ENCODE measurements around the gene LRRC9. TPM values are rescaled to one million over a fixed set of nuclear protein-coding genes. Genes with fewer than 3 reads are reported as not detected.

Gene LRRC9
- polyA plus RNA-seq, 1 of the 3 experiments (the other 2 are of a cell fraction): not detected

GRCh38 chr14:60051721-60052221 lies 131.8 kb downstream of the LRRC9 start:
- Histone ChIP-seq H4K20me1 (ENCODE audit: insufficient read depth) (no peaks in the 10 kb centered on the region), H3K36me3 (replicated peaks in 1 of 2; ENCODE audit: control insufficient read depth in 1 of 2, insufficient read depth in 2 of 2, low read length in 1 of 2) (no peaks in the 10 kb centered on the region), H2AFZ (ENCODE audit: low read depth) (no peak overlapping the region), H3K4me1 (ENCODE audit: control insufficient read depth in 1 of 2, insufficient read depth in 2 of 2, low read depth in 1 of 2, low read length in 1 of 2) (peaks cover 0 to 8% of the 10 kb centered on the region in 2 experiments; a peak in 1 of 4 replicates), H3K9me3 (no peaks in the 10 kb centered on the region), H3K27me3 (ENCODE audit: insufficient read depth) (no peaks in the 10 kb centered on the region), H3K9me2 (no peaks in the 10 kb centered on the region), H3K4me2 (no peak overlapping the region), H3K4me3 (ENCODE audit: low read depth in 2 of 2, low read length in 1 of 2) (no peak overlapping the region), H3K9ac (no peak overlapping the region), H3K79me2 (ENCODE audit: insufficient read depth) (no peaks in the 10 kb centered on the region), H3F3A (replicated peaks; ENCODE audit: insufficient read depth) (no peaks in the 10 kb centered on the region), H3K27ac (ENCODE audit: low read depth in 2 of 2, low read length in 1 of 2) (0 out of 4 replicates have a peak overlapping the region, but pooled peaks of 1 of the 2 experiments have one; percentile 9)
- 86% methylated on average over 3 of the region's 3 CpGs for WGBS (ENCODE audit: low lambda C conversion rate)
- ChIA-PET POLR2A (no interaction called here), CTCF (interaction anchor here (1.0 to 1.9 kb wide), 3 partner anchors 87 to 154 kb away, joined by 3 to 6 read pairs (median 3); no protein-coding TSS in a partner anchor)
- no peak for DNase-seq
- TF ChIP-seq TCF12 (IDR thresholded peaks at IDR 0.05) (0 out of 2 replicates have a peak, but pooled peaks have one; percentile 30), USF1 (IDR thresholded peaks at IDR 0.05; ENCODE audit: borderline replicate concordance, low read depth) (no peak)

GRCh38 chr14:60058087-60058486 lies 138.1 kb downstream of the LRRC9 start:
- no peak overlapping the region for H3K4me3 ChIP-seq (ENCODE audit: low read depth in 2 of 2, low read length in 1 of 2)
- DNase-seq: no peak
- no peaks in the 10 kb centered on the region for H3K27me3 ChIP-seq (ENCODE audit: insufficient read depth)
- ChIA-PET POLR2A (no interaction called here), CTCF (interaction anchor here (0.9 to 1.6 kb wide), 3 partner anchors 8 to 127 kb away, joined by 3 to 6 read pairs (median 3); no protein-coding TSS in a partner anchor)
- no peaks in the 10 kb centered on the region for H3K9me2 ChIP-seq
- no peak overlapping the region for H2AFZ ChIP-seq (ENCODE audit: low read depth)
- H3K4me2 ChIP-seq: no peak overlapping the region
- H3K4me1 ChIP-seq (ENCODE audit: control insufficient read depth in 1 of 2, insufficient read depth in 2 of 2, low read depth in 1 of 2, low read length in 1 of 2): no peaks in the 10 kb centered on the region
- 12% methylated on average over 1 of the region's 1 CpG for WGBS (ENCODE audit: low lambda C conversion rate)
- no peaks in the 10 kb centered on the region for H4K20me1 ChIP-seq (ENCODE audit: insufficient read depth)
- H3F3A ChIP-seq (replicated peaks; ENCODE audit: insufficient read depth): no peaks in the 10 kb centered on the region
- H3K79me2 ChIP-seq (ENCODE audit: insufficient read depth): no peaks in the 10 kb centered on the region
- H3K27ac ChIP-seq (ENCODE audit: low read depth in 2 of 2, low read length in 1 of 2): no peak overlapping the region
- TF ChIP-seq TCF12 (IDR thresholded peaks at IDR 0.05) (no peak), EZH2phosphoT487 (IDR thresholded peaks at IDR 0.05; ENCODE audit: borderline replicate concordance, low read depth) (no peak)
- H3K9ac ChIP-seq: no peak overlapping the region
- no peaks in the 10 kb centered on the region; the same call in 1 of the 2 replicates for H3K9me3 ChIP-seq
- no peaks in the 10 kb centered on the region for H3K36me3 ChIP-seq (replicated peaks in 1 of 2; ENCODE audit: control insufficient read depth in 1 of 2, insufficient read depth in 2 of 2, low read length in 1 of 2)

GRCh38 chr14:60061371-60061770 lies 141.4 kb downstream of the LRRC9 start:
- ChIA-PET CTCF (interaction anchor here (2.2 kb wide), 1 partner anchor 123 kb away, joined by 19 read pairs; no protein-coding TSS in a partner anchor), POLR2A (no interaction called here)
- Histone ChIP-seq H3F3A (replicated peaks; ENCODE audit: insufficient read depth) (no peaks in the 10 kb centered on the region), H3K4me1 (ENCODE audit: control insufficient read depth in 1 of 2, insufficient read depth in 2 of 2, low read depth in 1 of 2, low read length in 1 of 2) (no peaks in the 10 kb centered on the region), H3K9me3 (no peaks in the 10 kb centered on the region; the same call in 1 of the 2 replicates), H3K36me3 (replicated peaks in 1 of 2; ENCODE audit: control insufficient read depth in 1 of 2, insufficient read depth in 2 of 2, low read length in 1 of 2) (no peaks in the 10 kb centered on the region), H3K9ac (no peak overlapping the region), H3K79me2 (ENCODE audit: insufficient read depth) (no peaks in the 10 kb centered on the region), H3K4me3 (ENCODE audit: low read depth in 2 of 2, low read length in 1 of 2) (no peak overlapping the region), H3K4me2 (no peak overlapping the region), H4K20me1 (ENCODE audit: insufficient read depth) (no peaks in the 10 kb centered on the region), H3K27me3 (ENCODE audit: insufficient read depth) (no peaks in the 10 kb centered on the region), H2AFZ (ENCODE audit: low read depth) (no peak overlapping the region), H3K27ac (ENCODE audit: low read depth in 2 of 2, low read length in 1 of 2) (no peak overlapping the region), H3K9me2 (no peaks in the 10 kb centered on the region)
- WGBS (ENCODE audit: low lambda C conversion rate): 69% methylated on average over 2 of the region's 2 CpGs
- no peak for TF ChIP-seq YY1 (IDR thresholded peaks at IDR 0.05; ENCODE audit: low read depth)
- no peak for TF ChIP-seq EP300 (IDR thresholded peaks at IDR 0.05; ENCODE audit: borderline replicate concordance in 1 of 2, low read depth in 1 of 2, low read length in 1 of 2)
- TF ChIP-seq RXRA (IDR thresholded peaks at IDR 0.05; ENCODE audit: borderline replicate concordance, low read depth): no peak
- no peak for TF ChIP-seq FOSL2 (IDR thresholded peaks at IDR 0.05; ENCODE audit: borderline replicate concordance, low read depth)
- no peak for TF ChIP-seq ZBTB33 (IDR thresholded peaks at IDR 0.05; ENCODE audit: borderline replicate concordance, low read depth)
- no peak for TF ChIP-seq SIN3A (IDR thresholded peaks at IDR 0.05; ENCODE audit: borderline replicate concordance, low read depth, low read length)
- no peak for TF ChIP-seq NRF1 (IDR thresholded peaks at IDR 0.05; ENCODE audit: low read depth, low read length)
- TF ChIP-seq RAD21 (IDR thresholded peaks at IDR 0.05; ENCODE audit: low read length): no peak
- no peak for DNase-seq

Data from SK-N-SH (cell line).